Activated CD8-positive, alpha-beta memory T cell treated with anti-CD3 and anti-CD28 coated beads, Interleukin-2, amount 50 U/mL, for 4 hours (primary cell): ENCODE results near the gene SNF8.

ENCODE experiments used
- DNase-seq: peaks from one replicate; pipeline ENCODE4 v3.0.0-alpha.2; 2020

The SNF8 gene

GRCh38 chr17:48883171-48883570 lies 61.5 kb downstream of the SNF8 start:
- no peak for DNase-seq

GRCh38 chr17:48882272-48882671 lies 62.4 kb downstream of the SNF8 start:
- DNase-seq = no peak
